ENCODE data around the gene TRIM46. TPM values are rescaled to one million over a fixed set of nuclear protein-coding genes. Genes with fewer than 3 reads are reported as not detected.

TRIM46 gene
- total and polyA plus RNA-seq, 10 donors: 0.35 to 3.6 (median 1.2) TPM

GRCh38 chr1:155131856-155132255, 41.8 kb upstream of the TRIM46 start:
- intact Hi-C loops (cut with DNase I; ENCODE audit: low total_unique reads): no loop called here
- H3K27ac ChIP-seq: no peak overlapping the region
- H3K27me3 ChIP-seq (replicated peaks in 1 of 7): peaks cover 0 to 36% (median 30%) of the 10 kb centered on the region in 7 donors
- peaks cover 33 to 71% (median 45%) of the 10 kb centered on the region in 6 donors for H3K4me1 ChIP-seq
- TF ChIP-seq CTCF (IDR thresholded peaks at IDR 0.05 in 8 of 11, conservative IDR thresholded peaks at IDR 0.05 in 3 of 11): no peak
- no peak for TF ChIP-seq POLR2A (IDR thresholded peaks at IDR 0.05)
- no peak for TF ChIP-seq POLR2AphosphoS5 (IDR thresholded peaks at IDR 0.05)
- H3K4me3 ChIP-seq: no peak overlapping the region
- no peak for DNase-seq
- no peaks in the 10 kb centered on the region for H3K9me3 ChIP-seq
- 49 to 71% (median 63%) methylated on average over 2 of the region's 2 CpGs for WGBS, 5 donors
- H3K36me3 ChIP-seq: peaks cover 0 to 18% (median 0%) of the 10 kb centered on the region in 6 donors

GRCh38 chr1:155133799-155134281, 39.8 kb upstream of the TRIM46 start:
- 77 to 92% (median 86%) methylated on average over 6 to 7 of the region's 7 CpGs for WGBS, 5 donors
- peaks cover 32 to 71% (median 44%) of the 10 kb centered on the region in 6 donors for H3K4me1 ChIP-seq
- intact Hi-C loops (cut with DNase I; ENCODE audit: low total_unique reads): no loop called here
- H3K27me3 ChIP-seq (replicated peaks in 1 of 7): peaks cover 0 to 16% (median 12%) of the 10 kb centered on the region in 7 donors
- peaks cover 0 to 31% (median 0%) of the 10 kb centered on the region in 6 donors for H3K36me3 ChIP-seq
- peak; percentile 71 for DNase-seq
- no peaks in the 10 kb centered on the region for H3K9me3 ChIP-seq
- H3K4me3 ChIP-seq: no peak overlapping the region
- H3K27ac ChIP-seq: peak overlapping the region in 3 of 8 donors; percentile 95 to 98 (median 97)
- TF ChIP-seq CTCF (IDR thresholded peaks at IDR 0.05 in 8 of 11, conservative IDR thresholded peaks at IDR 0.05 in 3 of 11) (no peak), POLR2AphosphoS5 (IDR thresholded peaks at IDR 0.05) (no peak), POLR2A (IDR thresholded peaks at IDR 0.05) (no peak)

- DNase-seq: no peak
- TF ChIP-seq POLR2A (IDR thresholded peaks at IDR 0.05): no peak
- TF ChIP-seq CTCF (IDR thresholded peaks at IDR 0.05 in 8 of 11, conservative IDR thresholded peaks at IDR 0.05 in 3 of 11): no peak
- TF ChIP-seq POLR2AphosphoS5 (IDR thresholded peaks at IDR 0.05): no peak
- 58 to 94% (median 79%) methylated on average over 1 of the region's 1 CpG for WGBS, 5 donors
- H3K4me1 ChIP-seq: peaks cover 35 to 71% (median 44%) of the 10 kb centered on the region in 6 donors
- H3K27ac ChIP-seq: peak overlapping the region; percentile 94 to 98 (median 96)
- H3K36me3 ChIP-seq: peaks cover 0 to 33% (median 0%) of the 10 kb centered on the region in 6 donors
- peaks cover 0 to 11% (median 7%) of the 10 kb centered on the region in 7 donors for H3K27me3 ChIP-seq (replicated peaks in 1 of 7)
- intact Hi-C loops (cut with DNase I; ENCODE audit: low total_unique reads): no loop called here
- H3K9me3 ChIP-seq: no peaks in the 10 kb centered on the region
- H3K4me3 ChIP-seq: peak overlapping the region in 2 of 8 donors; percentile 67 to 92
Measured at GRCh38 chr1:155134322-155134721, 39.3 kb upstream of the TRIM46 start.

- Histone ChIP-seq H3K27me3 (replicated peaks in 1 of 7) (peaks cover 0 to 5% (median 1%) of the 10 kb centered on the region in 7 donors), H3K4me3 (peak overlapping the region; percentile 55 to 92 (median 70)), H3K4me1 (peaks cover 33 to 71% (median 48%) of the 10 kb centered on the region in 6 donors), H3K36me3 (peaks cover 0 to 33% (median 0%) of the 10 kb centered on the region in 6 donors), H3K27ac (peak overlapping the region; percentile 94 to 98 (median 96)), H3K9me3 (no peaks in the 10 kb centered on the region)
- WGBS, 5 donors: 16 to 40% (median 22%) methylated on average over 18 of the region's 18 CpGs
- DNase-seq: peak; percentile 89
- TF ChIP-seq CTCF (IDR thresholded peaks at IDR 0.05 in 8 of 11, conservative IDR thresholded peaks at IDR 0.05 in 3 of 11): no peak
- no peak for TF ChIP-seq POLR2A (IDR thresholded peaks at IDR 0.05)
- TF ChIP-seq POLR2AphosphoS5 (IDR thresholded peaks at IDR 0.05): no peak
- intact Hi-C loops (cut with DNase I; ENCODE audit: low total_unique reads): no loop called here
Measured at GRCh38 chr1:155134880-155135414, 38.7 kb upstream of the TRIM46 start.
